ENCODE data around the gene POLR3F.
"Not testable (repeated sequence)": the region's sequence is repeated elsewhere in the genome, so short reads cannot be mapped to it uniquely, and the experiment has no call there.

Gene POLR3F

GRCh38 chr20:18488301-18488700, 21.1 kb downstream of the POLR3F start:
- TF ChIP-seq CTCF (IDR thresholded peaks at IDR 0.05; ENCODE audit: low read depth, low read length) (no peak), EZH2phosphoT487 (IDR thresholded peaks at IDR 0.05; ENCODE audit: low read depth) (no peak)
- Histone ChIP-seq H3K4me3 (ENCODE audit: low read length) (no peak overlapping the region), H3K36me3 (replicated peaks; ENCODE audit: low read depth, low read length) (peaks cover 58% of the 10 kb centered on the region), H3K9me3 (ENCODE audit: insufficient read depth, low read length) (no peaks in the 10 kb centered on the region), H3K4me1 (ENCODE audit: low read length) (no peaks in the 10 kb centered on the region), H3K79me2 (ENCODE audit: low read length) (no peaks in the 10 kb centered on the region), H4K20me1 (ENCODE audit: insufficient read depth, low read length) (no peaks in the 10 kb centered on the region), H3K4me2 (ENCODE audit: low read length) (no peak overlapping the region), H2AFZ (ENCODE audit: low read depth, low read length) (no peak overlapping the region), H3K27me3 (ENCODE audit: low read depth, low read length) (no peaks in the 10 kb centered on the region), H3K27ac (ENCODE audit: low read length) (no peak overlapping the region), H3K9ac (ENCODE audit: low read length) (no peak overlapping the region)

GRCh38 chr20:18496042-18496441, 28.9 kb downstream of the POLR3F start:
- no peaks in the 10 kb centered on the region for H4K20me1 ChIP-seq (ENCODE audit: insufficient read depth, low read length)
- H3K79me2 ChIP-seq (ENCODE audit: low read length): peaks cover 8% of the 10 kb centered on the region
- peak overlapping the region; percentile 87 for H3K4me3 ChIP-seq (ENCODE audit: low read length)
- no peak for TF ChIP-seq CTCF (IDR thresholded peaks at IDR 0.05; ENCODE audit: low read depth, low read length)
- TF ChIP-seq EZH2phosphoT487 (IDR thresholded peaks at IDR 0.05; ENCODE audit: low read depth): no peak
- H3K9me3 ChIP-seq (ENCODE audit: insufficient read depth, low read length): no peaks in the 10 kb centered on the region
- H2AFZ ChIP-seq (ENCODE audit: low read depth, low read length): peak overlapping the region; percentile 89
- peaks cover 21% of the 10 kb centered on the region for H3K36me3 ChIP-seq (replicated peaks; ENCODE audit: low read depth, low read length)
- no peaks in the 10 kb centered on the region for H3K27me3 ChIP-seq (ENCODE audit: low read depth, low read length)
- peaks cover 11% of the 10 kb centered on the region for H3K4me1 ChIP-seq (ENCODE audit: low read length)
- peak overlapping the region; percentile 88 for H3K9ac ChIP-seq (ENCODE audit: low read length)
- H3K4me2 ChIP-seq (ENCODE audit: low read length): peak overlapping the region; percentile 69
- H3K27ac ChIP-seq (ENCODE audit: low read length): peak overlapping the region; percentile 8; the same call in 1 of the 2 replicates

GRCh38 chr20:18496740-18497592, 29.8 kb downstream of the POLR3F start, which contains the start of gene RBBP9:
Gene RBBP9 (minus strand): TSS chr20:18497225. CDS start chr20:18497167, 58 bp downstream.
- Histone ChIP-seq H3K27me3 (ENCODE audit: low read depth, low read length) (no peaks in the 10 kb centered on the region), H3K4me3 (ENCODE audit: low read length) (peak within 1 kb of the TSS; percentile 87), H4K20me1 (ENCODE audit: insufficient read depth, low read length) (no peaks in the 10 kb centered on the region), H3K9ac (ENCODE audit: low read length) (peak within 1 kb of the TSS; percentile 88), H3K9me3 (ENCODE audit: insufficient read depth, low read length) (no peaks in the 10 kb centered on the region), H2AFZ (ENCODE audit: low read depth, low read length) (peak within 1 kb of the TSS; percentile 89), H3K79me2 (ENCODE audit: low read length) (peaks cover 8% of the 10 kb centered on the region), H3K4me1 (ENCODE audit: low read length) (peaks cover 11% of the 10 kb centered on the region), H3K4me2 (ENCODE audit: low read length) (peak within 1 kb of the TSS; percentile 69), H3K27ac (ENCODE audit: low read length) (peak within 1 kb of the TSS; percentile 52), H3K36me3 (replicated peaks; ENCODE audit: low read depth, low read length) (peaks cover 20% of the 10 kb centered on the region)
- no peak for TF ChIP-seq CTCF (IDR thresholded peaks at IDR 0.05; ENCODE audit: low read depth, low read length)
- no peak for TF ChIP-seq EZH2phosphoT487 (IDR thresholded peaks at IDR 0.05; ENCODE audit: low read depth)

- Histone ChIP-seq H3K27me3 (ENCODE audit: low read depth, low read length) (no peaks in the 10 kb centered on the region), H3K4me3 (ENCODE audit: low read length) (peak overlapping the region; percentile 87), H3K9ac (ENCODE audit: low read length) (peak overlapping the region; percentile 88), H3K4me1 (ENCODE audit: low read length) (peaks cover 11% of the 10 kb centered on the region), H3K4me2 (ENCODE audit: low read length) (peak overlapping the region; percentile 69), H4K20me1 (ENCODE audit: insufficient read depth, low read length) (no peaks in the 10 kb centered on the region), H3K27ac (ENCODE audit: low read length) (no peak overlapping the region), H2AFZ (ENCODE audit: low read depth, low read length) (peak overlapping the region; percentile 89), H3K9me3 (ENCODE audit: insufficient read depth, low read length) (no peaks in the 10 kb centered on the region), H3K36me3 (replicated peaks; ENCODE audit: low read depth, low read length) (peaks cover 13% of the 10 kb centered on the region), H3K79me2 (ENCODE audit: low read length) (peaks cover 8% of the 10 kb centered on the region)
- TF ChIP-seq EZH2phosphoT487 (IDR thresholded peaks at IDR 0.05; ENCODE audit: low read depth): no peak
- no peak for TF ChIP-seq CTCF (IDR thresholded peaks at IDR 0.05; ENCODE audit: low read depth, low read length)
These were observed 30.4 kb downstream of the POLR3F start for GRCh38 chr20:18497603-18498002.

- peak overlapping the region; percentile 10; the same call in 1 of the 2 replicates for H2AFZ ChIP-seq (ENCODE audit: low read depth, low read length)
These were observed 34.5 kb downstream of the POLR3F start for GRCh38 chr20:18501672-18502071.

More at GRCh38 chr20:18501672-18502071, 34.5 kb downstream of the POLR3F start:
- H3K4me2 ChIP-seq (ENCODE audit: low read length); H4K20me1 ChIP-seq (ENCODE audit: insufficient read depth, low read length); H3K4me3 ChIP-seq (ENCODE audit: low read length); H3K9ac ChIP-seq (ENCODE audit: low read length); H3K27me3 ChIP-seq (ENCODE audit: low read depth, low read length); H3K4me1 ChIP-seq (ENCODE audit: low read length); H3K36me3 ChIP-seq (replicated peaks; ENCODE audit: low read depth, low read length); H3K79me2 ChIP-seq (ENCODE audit: low read length); H3K27ac ChIP-seq (ENCODE audit: low read length); H3K9me3 ChIP-seq (ENCODE audit: insufficient read depth, low read length): not testable (repeated sequence)
